ENCODE results near the gene MICALL2. TPM values are rescaled to one million over a fixed set of nuclear protein-coding genes. Genes with fewer than 3 reads are reported as not detected.

The MICALL2 gene
- total RNA-seq, 6 donors from 2014 or later = 17.8 to 67.1 (median 42.4) TPM

GRCh38 chr7:1495564-1496242, 36.4 kb upstream of the MICALL2 start:
- H3K4me3 ChIP-seq = no peak overlapping the region
- ATAC-seq (ENCODE audit: low FRiP score in 2 of 2) (no peak), DNase-seq (peak in 1 of 2 donors; percentile 73)
- no peak for TF ChIP-seq EP300 (IDR thresholded peaks at IDR 0.05)
- TF ChIP-seq POLR2A (IDR thresholded peaks at IDR 0.05) = no peak
- TF ChIP-seq POLR2AphosphoS5 (IDR thresholded peaks at IDR 0.05) = no peak
- no peak for TF ChIP-seq CTCF (IDR thresholded peaks at IDR 0.05)
- no peaks in the 10 kb centered on the region for H3K27me3 ChIP-seq
- WGBS, 2 donors = 91% methylated on average over 12 to 34 of the region's 34 CpGs
- H3K36me3 ChIP-seq = peaks cover 29 to 100% (median 91%) of the 10 kb centered on the region in 4 donors
- no peaks in the 10 kb centered on the region for H3K4me1 ChIP-seq
- H3K27ac ChIP-seq = no peak overlapping the region
- H3K9me3 ChIP-seq = no peaks in the 10 kb centered on the region

GRCh38 chr7:1494866-1495563, 35.7 kb upstream of the MICALL2 start:
- Histone ChIP-seq H3K27me3 (no peaks in the 10 kb centered on the region), H3K4me1 (no peaks in the 10 kb centered on the region), H3K27ac (no peak overlapping the region), H3K9me3 (no peaks in the 10 kb centered on the region), H3K36me3 (peaks cover 29 to 100% (median 87%) of the 10 kb centered on the region in 4 donors), H3K4me3 (no peak overlapping the region)
- no peak for TF ChIP-seq POLR2A (IDR thresholded peaks at IDR 0.05)
- TF ChIP-seq EP300 (IDR thresholded peaks at IDR 0.05) = no peak
- no peak for TF ChIP-seq CTCF (IDR thresholded peaks at IDR 0.05)
- no peak for TF ChIP-seq POLR2AphosphoS5 (IDR thresholded peaks at IDR 0.05)
- ATAC-seq (ENCODE audit: low FRiP score in 2 of 2) (peak in 1 of 2 donors; percentile 9), DNase-seq (peak in 1 of 2 donors; percentile 74)
- 97% methylated on average over 23 of the region's 27 CpGs; no CpG with 5 or more reads in 1 of the 2 donors for WGBS, 2 donors

GRCh38 chr7:1494447-1494846, 35.2 kb upstream of the MICALL2 start:
- ATAC-seq (ENCODE audit: low FRiP score in 2 of 2) (no peak), DNase-seq (peak in 1 of 2 donors; percentile 71)
- no peak overlapping the region for H3K27ac ChIP-seq
- no peaks in the 10 kb centered on the region for H3K27me3 ChIP-seq
- peaks cover 23 to 100% (median 86%) of the 10 kb centered on the region in 4 donors for H3K36me3 ChIP-seq
- H3K4me1 ChIP-seq = no peaks in the 10 kb centered on the region
- no peak for TF ChIP-seq POLR2A (IDR thresholded peaks at IDR 0.05)
- TF ChIP-seq CTCF (IDR thresholded peaks at IDR 0.05) = no peak
- 90 to 94% methylated on average over 17 to 25 of the region's 25 CpGs for WGBS, 2 donors
- H3K4me3 ChIP-seq = no peak overlapping the region
- no peaks in the 10 kb centered on the region for H3K9me3 ChIP-seq

- no peak overlapping the region for H3K27ac ChIP-seq
- no peak overlapping the region for H3K4me3 ChIP-seq
- no peak for ATAC-seq (ENCODE audit: low FRiP score in 2 of 2)
- DNase-seq = peak in 1 of 2 donors; percentile 81
- no peaks in the 10 kb centered on the region for H3K27me3 ChIP-seq
- TF ChIP-seq POLR2AphosphoS5 (IDR thresholded peaks at IDR 0.05) = no peak
- no peak for TF ChIP-seq EP300 (IDR thresholded peaks at IDR 0.05)
- no peak for TF ChIP-seq POLR2A (IDR thresholded peaks at IDR 0.05)
- TF ChIP-seq CTCF (IDR thresholded peaks at IDR 0.05) = no peak
- H3K4me1 ChIP-seq = no peaks in the 10 kb centered on the region
- WGBS, 2 donors = 94 to 96% methylated on average over 16 to 26 of the region's 26 CpGs
- no peaks in the 10 kb centered on the region for H3K9me3 ChIP-seq
- peaks cover 17 to 100% (median 86%) of the 10 kb centered on the region in 4 donors for H3K36me3 ChIP-seq
Measured at GRCh38 chr7:1493571-1493970, 34.3 kb upstream of the MICALL2 start.

Measured in upper lobe of left lung (tissue), 6 donors.